GM19351 (cell line): ENCODE data around the gene EEIG2.
"Not testable (repeated sequence)": the region's sequence is repeated elsewhere in the genome, so short reads cannot be mapped to it uniquely, and the experiment has no call there.

Experiments used
- ATAC-seq: cut with Tn5 transposase; IDR thresholded peaks from one replicate; pipeline ENCODE4 v1.9.1; 2021; ENCODE audit warnings: mild to moderate bottlenecking, moderate library complexity; ENCODE audit not compliant: unreplicated experiment

EEIG2 gene

GRCh38 chr1:108559215-108560186 is at the start of gene EEIG2:
TSS of gene EEIG2 (plus strand) at chr1:108560100. CDS start at chr1:108560429, 329 bp downstream.
- peak; percentile 68 for ATAC-seq

GRCh38 chr1:108511764-108512163 is 48.1 kb upstream of the EEIG2 start:
- ATAC-seq: no peak

- ATAC-seq: peak; percentile 57
These were observed 47.5 kb upstream of the EEIG2 start for GRCh38 chr1:108512239-108513043.

DNA sequence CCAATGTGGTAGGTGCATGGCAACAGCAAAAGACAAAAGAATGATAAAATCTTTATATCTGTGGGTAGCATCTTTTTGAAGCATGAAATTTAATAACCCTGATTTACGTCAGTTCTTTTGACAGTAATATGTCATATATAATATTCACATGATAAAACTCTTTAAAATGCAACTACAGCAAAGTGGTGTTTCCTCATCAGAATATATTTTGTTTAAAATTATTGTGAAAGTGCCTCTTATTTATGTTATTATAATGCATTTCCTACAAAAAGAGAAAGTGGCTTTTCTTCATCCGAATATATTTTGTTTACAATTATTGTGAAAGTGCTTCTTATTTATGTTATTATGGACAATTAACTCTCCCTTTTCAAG is 46.9 kb upstream of the EEIG2 start:
- no peak for ATAC-seq

DNA sequence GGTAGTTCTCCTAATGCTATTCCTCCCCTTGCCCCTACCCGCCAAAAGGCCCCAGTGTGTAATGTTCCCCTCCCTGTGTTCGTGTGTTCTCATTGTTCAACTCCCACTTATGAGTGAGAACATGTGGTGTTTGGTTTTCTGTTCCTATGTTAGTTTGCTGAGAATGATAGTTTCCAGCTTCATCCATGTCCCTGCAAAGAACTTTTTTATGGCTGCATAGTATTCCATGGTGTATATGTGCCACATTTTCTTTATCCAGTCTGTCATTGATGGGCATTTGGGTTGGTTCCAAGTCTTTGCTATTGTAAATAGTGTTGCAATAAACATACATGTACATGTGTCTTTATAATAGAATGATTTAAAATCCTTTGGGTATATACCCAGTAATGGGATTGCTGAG is 46.0 kb upstream of the EEIG2 start:
- not testable (repeated sequence) for ATAC-seq

DNA sequence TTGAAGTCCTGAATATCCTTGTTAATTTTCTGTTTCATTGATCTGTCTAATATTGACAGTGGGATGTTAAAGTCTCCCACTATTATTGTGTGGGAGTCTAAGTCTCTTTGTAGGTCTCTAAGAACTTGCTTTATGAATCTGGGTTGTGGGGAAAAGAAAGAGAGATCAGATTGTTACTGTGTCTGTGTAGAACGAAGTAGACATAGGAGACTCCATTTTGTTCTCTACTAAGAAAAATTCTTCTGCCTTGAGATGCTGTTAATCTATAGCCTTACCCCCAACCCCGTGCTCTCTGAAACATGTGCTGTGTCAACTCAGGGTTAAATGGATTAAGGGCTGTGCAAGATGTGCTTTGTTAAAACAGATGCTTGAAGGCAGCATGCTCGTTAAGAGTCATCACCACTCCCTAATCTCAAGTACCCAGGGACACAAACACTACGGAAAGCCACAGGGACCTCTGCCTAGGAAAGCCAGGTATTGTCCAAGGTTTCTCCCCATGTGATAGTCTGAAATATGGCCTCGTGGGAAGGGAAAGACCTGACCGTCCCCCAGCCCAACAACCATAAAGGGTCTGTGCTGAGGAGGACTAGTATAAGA is 42.5 kb upstream of the EEIG2 start:
- ATAC-seq: not testable (repeated sequence)

DNA sequence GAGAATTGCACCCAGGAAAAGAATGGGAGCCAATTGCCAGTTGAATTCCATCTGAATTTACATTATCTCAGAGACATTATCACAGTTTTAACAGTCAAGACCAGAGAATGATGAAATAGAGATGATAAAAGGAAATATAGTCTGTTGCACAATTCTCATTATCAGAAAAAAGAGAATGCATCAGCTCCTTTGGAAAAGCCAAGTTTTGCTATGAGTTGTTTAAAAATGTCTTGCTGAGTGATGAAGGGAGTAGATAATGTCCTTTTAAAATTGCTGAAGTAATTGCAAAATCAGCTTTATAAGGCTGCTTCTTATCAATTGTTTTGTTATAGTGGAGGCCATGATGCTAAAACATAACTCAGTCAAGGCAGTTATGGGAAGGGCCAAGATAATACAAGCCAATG is 37.9 kb upstream of the EEIG2 start:
- no peak for ATAC-seq

DNA sequence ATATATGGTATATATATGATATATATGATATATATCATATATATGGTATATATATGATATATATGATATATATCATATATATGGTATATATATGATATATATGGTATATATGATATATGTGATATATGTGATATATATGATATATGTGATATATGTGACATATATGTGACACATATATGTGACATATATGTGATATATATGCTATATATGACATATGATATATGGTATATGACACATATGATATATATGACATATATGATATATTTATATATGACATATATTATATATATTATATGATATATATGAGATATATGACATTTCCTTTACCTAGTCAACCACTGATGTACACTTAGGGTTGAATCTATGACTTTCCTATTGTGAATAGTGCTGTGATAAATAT is 36.1 kb upstream of the EEIG2 start:
- no peak for ATAC-seq

GRCh38 chr1:108524676-108525075 is 35.2 kb upstream of the EEIG2 start:
- no peak for ATAC-seq

DNA sequence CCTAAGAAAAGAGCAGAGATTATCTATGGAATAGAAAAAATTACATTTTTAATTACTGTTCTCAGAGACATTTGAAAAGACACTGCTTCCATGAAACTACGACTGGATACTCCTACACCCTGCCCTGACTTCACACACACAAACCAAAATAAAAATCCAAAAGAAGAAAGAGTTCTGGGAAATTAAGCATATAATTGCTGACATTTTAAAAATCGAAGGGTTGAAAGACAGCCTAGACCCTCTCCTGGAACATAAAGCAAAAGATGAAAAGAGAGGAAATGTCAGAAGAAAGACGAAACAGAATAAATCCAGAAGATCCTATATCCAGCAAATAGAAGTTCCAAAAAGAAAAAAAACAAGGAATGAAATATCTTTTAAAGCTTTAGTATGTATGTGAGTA is 32.8 kb upstream of the EEIG2 start:
- no peak for ATAC-seq

DNA sequence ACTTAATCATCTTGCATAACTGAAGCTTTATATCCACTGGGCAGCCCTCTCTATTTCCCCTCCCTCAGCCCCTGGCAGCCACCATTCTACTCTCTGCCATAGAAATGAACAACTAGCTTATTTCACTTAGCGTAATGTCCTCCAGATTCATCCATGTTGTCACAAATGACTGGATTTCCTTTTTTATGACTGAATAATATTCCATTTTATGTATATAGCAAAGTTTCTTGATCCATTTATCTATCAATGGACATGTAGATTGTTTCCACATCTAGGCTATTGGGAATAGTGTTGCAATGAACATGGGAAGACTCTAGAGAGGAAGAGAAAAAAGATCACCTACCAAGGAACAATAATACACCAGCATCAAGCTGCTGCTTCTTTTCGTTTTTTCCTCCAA is 32.1 kb upstream of the EEIG2 start:
- no peak for ATAC-seq

DNA sequence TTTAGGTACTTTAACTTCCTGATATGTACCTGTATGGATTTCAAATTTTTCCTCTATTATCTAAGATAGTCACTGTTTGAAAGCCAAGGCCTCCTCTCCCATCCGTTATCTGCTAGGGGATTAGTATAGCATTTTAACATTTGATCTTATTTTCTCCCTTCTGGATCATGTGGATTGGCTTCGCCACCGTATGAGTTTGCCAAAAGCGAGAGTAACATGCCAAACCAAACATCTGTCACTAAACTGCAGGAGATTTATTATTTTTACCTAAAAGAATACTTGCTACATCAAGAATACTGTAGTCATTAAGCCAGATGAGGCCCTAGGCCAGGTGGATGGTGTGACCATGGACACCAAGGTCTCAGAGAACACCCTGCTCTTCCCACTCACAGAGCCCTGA is 28.5 kb upstream of the EEIG2 start:
- no peak for ATAC-seq

- ATAC-seq: no peak
These were observed 27.2 kb upstream of the EEIG2 start for GRCh38 chr1:108532730-108533129.

- peak; percentile 64 for ATAC-seq
These were observed 26.4 kb upstream of the EEIG2 start for GRCh38 chr1:108533351-108534083.

DNA sequence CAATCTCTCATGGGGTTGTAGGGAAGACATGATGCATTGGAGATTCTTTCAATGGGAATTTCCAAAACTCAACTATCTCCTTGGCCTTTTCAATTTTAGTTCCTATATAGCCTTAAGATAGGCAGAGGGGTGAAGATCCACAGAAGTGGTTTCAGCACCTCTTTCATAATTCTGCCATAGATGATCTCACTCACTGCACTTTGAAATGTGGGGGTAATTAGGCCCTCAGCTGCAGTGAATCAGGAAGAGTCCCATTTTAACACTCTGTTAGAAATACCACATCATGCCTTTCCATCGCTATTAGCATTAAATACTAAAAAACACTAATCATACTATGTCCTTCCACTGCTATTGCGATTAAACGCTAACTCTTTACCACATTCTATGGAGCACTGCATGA is 25.1 kb upstream of the EEIG2 start:
- no peak for ATAC-seq

DNA sequence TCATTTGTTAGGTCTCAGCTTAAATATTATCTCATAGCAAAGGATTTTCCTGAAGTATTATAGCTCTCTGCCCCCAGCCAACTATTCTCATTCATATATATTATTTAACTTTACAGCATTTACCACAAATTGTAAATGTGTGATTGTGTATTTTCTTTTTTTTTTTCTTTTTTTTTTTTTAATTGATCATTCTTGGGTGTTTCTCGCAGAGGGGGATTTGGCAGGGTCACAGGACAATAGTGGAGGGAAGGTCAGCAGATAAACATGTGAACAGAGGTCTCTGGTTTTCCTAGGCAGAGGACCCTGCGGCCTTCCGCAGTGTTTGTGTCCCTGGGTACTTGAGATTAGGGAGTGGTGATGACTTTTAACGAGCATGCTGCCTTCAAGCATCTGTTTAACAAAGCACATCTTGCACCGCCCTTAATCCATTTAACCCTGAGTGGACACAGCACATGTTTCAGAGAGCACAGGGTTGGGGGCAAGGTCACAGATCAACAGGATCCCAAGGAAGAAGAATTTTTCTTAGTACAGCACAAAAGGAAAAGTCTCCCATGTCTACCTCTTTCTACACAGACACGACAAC is 24.5 kb upstream of the EEIG2 start:
- ATAC-seq: not testable (repeated sequence)

DNA sequence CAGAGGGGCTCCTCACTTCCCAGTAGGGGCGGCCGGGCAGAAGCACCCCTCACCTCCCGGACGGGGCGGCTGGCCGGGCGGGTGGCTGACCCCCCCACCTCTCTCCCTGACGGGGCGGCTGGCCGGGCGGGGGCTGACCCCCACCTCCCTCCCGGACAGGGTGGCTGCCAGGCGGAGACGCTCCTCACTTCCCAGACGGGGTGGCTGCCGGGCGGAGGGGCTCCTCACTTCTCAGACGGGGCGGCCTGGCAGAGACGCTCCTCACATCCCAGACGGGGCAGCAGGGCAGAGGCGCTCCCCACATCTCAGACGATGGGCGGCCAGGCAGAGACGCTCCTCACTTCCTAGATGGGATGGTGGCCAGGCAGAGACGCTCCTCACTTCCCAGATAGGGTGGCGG is 23.9 kb upstream of the EEIG2 start:
- not testable (repeated sequence) for ATAC-seq

- ATAC-seq: not testable (repeated sequence)
These were observed 23.1 kb upstream of the EEIG2 start for GRCh38 chr1:108536791-108537190.

GRCh38 chr1:108537976-108538375 is 21.9 kb upstream of the EEIG2 start:
- no peak for ATAC-seq

DNA sequence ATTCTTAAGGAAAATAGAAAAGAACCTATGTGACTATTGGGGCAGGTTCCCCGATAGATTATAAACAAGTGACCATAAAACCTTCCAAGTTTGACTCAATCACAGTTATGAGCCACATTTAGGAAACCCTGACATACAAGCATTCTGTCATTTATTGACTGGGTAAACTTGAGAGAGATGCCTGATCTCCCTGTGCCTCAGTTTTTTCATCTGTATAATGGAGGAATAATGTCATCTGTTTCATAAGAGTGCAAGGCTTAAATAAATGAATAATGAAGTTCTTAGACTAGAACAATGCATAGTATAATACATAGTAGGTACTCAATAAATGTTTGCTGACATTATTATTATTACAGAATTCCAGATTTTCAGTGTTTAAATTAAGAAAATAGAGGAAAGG is 18.9 kb upstream of the EEIG2 start:
- ATAC-seq: no peak
